AG09319 (cell line): ENCODE data around the gene TAF1B.

Experiments used
- DNase-seq: peaks from one replicate; pipeline ENCODE4 v3.0.0-alpha.2; 2010; ENCODE audit warnings: low read depth; ENCODE audit errors: extremely low read depth
- TF ChIP-seq, protein P1 (sequence below): IDR thresholded peaks from 2 replicates; pipeline ENCODE4 v1.5.1; 2011; ENCODE audit warnings: low read depth, mild to moderate bottlenecking, inconsistent platforms, low read length, moderate library complexity

TAF1B gene

GRCh38 chr2:9836517-9836916, 6.8 kb upstream of the TAF1B start:
- no peak for DNase-seq
- TF ChIP-seq, protein P1, sequence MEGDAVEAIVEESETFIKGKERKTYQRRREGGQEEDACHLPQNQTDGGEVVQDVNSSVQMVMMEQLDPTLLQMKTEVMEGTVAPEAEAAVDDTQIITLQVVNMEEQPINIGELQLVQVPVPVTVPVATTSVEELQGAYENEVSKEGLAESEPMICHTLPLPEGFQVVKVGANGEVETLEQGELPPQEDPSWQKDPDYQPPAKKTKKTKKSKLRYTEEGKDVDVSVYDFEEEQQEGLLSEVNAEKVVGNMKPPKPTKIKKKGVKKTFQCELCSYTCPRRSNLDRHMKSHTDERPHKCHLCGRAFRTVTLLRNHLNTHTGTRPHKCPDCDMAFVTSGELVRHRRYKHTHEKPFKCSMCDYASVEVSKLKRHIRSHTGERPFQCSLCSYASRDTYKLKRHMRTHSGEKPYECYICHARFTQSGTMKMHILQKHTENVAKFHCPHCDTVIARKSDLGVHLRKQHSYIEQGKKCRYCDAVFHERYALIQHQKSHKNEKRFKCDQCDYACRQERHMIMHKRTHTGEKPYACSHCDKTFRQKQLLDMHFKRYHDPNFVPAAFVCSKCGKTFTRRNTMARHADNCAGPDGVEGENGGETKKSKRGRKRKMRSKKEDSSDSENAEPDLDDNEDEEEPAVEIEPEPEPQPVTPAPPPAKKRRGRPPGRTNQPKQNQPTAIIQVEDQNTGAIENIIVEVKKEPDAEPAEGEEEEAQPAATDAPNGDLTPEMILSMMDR, result no peak

GRCh38 chr2:9837451-9837850, 5.8 kb upstream of the TAF1B start:
- no peak for DNase-seq
- TF ChIP-seq, protein P1, result no peak

DNA sequence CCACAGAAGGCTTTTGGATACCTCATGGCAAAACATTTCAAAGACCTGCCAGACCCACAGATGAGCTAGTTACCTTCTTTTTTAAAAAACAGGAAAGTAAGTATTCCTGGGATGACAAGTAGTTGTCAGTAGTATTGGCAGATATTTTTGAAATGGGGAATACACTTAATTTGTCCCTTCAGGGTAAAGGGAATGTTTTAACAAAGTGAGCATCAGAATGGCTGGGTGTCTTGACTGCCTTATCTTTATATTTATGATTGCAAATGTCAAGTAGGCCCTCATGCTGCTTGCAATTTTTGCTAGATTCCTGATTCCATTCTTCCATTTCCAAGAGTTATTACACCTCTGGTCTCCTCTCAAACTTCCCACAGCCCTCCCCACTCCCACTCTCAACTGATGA, 4.9 kb upstream of the TAF1B start:
- DNase-seq, result no peak
- TF ChIP-seq, protein P1, result no peak

- no peak for DNase-seq
- TF ChIP-seq, protein P1, result no peak
Measured at GRCh38 chr2:9842487-9843228, 616 bp upstream of the TAF1B start.

- DNase-seq, result no peak
- TF ChIP-seq, protein P1, result no peak
Measured at GRCh38 chr2:9844036-9844483, 786 bp downstream of the TAF1B start.

DNA sequence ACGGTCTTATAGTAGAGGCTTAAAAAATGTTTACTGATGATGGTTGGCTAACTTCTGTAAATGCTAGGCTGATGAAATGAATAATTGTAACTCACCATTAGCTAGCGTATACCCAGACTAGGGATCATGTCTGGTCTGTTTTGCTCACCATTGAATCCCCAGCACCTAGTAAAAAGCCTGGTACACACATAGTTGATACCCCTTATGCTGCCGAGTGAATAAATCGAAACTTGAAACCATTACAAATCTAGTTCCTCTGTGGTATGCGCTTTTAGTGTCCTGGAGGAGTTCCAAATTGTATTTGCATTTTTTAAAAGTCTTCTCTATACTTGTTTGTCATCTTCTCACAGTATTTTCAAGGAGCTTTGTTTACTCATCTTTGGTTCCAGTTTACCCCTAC, 1.3 kb downstream of the TAF1B start:
- TF ChIP-seq, protein P1, result no peak
- no peak for DNase-seq

DNA sequence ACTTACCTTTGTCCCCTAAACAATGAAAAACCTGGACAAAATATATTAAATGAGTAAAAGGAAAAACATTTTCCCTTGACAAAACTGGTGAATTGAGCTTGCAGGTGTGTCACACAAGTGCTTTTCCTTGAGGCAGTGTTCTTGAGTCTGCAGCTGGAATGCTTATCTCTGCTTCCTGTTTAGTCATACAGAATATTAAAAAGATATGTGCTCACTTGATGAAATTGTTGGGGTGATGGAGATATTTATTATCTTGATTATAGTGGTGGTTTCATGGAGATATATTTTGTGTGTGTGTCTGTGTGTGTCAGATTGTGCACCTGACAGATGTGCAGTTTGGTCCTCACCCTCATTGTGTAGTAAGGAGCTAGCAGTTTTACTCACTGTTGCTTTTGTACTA, 3.3 kb downstream of the TAF1B start:
- TF ChIP-seq, protein P1, result no peak
- no peak for DNase-seq
